ENCODE measurements around the gene SREBF1. TPM values are rescaled to one million over a fixed set of nuclear protein-coding genes. Genes with fewer than 3 reads are reported as not detected.

SREBF1 gene
- total RNA-seq, 1 donor: 92.0 TPM

DNA sequence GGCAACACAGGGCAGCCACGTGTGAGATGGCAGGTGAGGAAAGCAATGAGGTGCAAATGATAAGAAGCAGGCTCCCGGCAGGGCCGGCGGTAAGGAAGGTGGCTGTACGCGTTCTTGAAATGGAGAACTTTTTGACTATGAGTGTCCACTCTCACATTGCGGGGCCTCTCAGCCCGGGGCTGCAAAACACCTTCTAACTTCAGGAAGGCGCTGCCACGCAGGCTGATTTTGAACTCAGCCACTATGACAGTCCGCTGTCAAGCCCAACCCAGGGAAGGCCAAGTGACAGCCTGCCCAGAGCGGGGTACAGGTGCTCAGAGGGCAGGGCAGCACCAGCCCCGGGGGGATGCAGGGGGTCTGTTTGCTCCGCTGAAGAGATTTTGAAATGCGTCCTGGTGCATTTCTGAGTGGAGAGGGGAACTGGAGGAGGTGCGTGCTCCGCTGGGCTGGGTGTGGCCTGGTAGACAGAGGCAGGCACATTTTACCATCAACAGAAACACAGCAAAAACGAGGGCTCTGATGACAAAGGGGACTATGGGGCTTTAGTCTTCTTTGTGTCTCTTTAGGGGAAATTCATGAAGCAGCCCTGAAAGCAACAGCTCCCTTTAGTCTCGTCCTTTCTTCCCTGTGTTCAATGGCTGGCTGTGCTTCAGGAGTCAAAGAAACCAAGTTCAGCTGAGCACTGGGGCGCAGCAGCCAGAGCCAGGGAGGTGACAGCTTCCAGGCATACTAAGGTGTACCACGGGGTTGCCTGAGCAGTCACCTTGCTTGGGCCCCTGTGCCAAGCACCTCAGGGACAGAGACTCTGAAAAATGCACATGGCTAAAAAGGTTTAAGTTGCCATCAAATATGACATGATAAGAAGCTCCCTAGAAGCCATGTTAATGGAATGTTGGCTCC lies 14.6 kb upstream of the SREBF1 start:
- no peak for DNase-seq (ENCODE audit: low read depth)
- TF ChIP-seq, protein P1, sequence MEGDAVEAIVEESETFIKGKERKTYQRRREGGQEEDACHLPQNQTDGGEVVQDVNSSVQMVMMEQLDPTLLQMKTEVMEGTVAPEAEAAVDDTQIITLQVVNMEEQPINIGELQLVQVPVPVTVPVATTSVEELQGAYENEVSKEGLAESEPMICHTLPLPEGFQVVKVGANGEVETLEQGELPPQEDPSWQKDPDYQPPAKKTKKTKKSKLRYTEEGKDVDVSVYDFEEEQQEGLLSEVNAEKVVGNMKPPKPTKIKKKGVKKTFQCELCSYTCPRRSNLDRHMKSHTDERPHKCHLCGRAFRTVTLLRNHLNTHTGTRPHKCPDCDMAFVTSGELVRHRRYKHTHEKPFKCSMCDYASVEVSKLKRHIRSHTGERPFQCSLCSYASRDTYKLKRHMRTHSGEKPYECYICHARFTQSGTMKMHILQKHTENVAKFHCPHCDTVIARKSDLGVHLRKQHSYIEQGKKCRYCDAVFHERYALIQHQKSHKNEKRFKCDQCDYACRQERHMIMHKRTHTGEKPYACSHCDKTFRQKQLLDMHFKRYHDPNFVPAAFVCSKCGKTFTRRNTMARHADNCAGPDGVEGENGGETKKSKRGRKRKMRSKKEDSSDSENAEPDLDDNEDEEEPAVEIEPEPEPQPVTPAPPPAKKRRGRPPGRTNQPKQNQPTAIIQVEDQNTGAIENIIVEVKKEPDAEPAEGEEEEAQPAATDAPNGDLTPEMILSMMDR (IDR thresholded peaks at IDR 0.05; ENCODE audit: insufficient read depth, low read depth, low read length): no peak

DNA sequence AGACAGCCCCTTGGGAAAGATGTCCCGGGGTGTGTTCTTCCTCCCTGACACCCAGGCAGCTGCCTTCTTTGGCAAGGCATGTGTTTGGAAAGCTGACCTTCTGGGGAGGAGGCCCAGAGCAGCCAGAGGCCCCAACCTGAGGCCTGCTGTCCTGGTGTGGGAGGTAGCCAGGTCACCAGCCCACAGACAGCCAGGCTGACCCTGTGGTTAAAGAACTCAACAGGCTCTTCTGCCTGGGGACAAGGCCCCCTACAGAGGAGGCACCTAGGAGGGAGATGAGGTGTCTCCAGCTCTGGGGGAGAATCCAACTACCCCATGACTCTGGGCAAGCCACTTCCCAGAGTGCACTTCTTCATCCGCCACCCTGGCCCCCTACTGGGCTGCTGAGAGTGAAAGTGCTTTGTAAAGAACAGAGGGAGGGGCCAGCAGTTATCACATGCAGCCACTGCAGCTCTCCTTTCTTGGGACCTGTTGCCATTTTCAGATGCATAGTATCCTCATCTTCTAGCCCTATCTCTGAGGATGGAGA lies 13.1 kb upstream of the SREBF1 start:
- no peak overlapping the region for H3K4me3 ChIP-seq (ENCODE audit: low read depth, low read length)
- TF ChIP-seq, protein P1 (IDR thresholded peaks at IDR 0.05; ENCODE audit: insufficient read depth, low read depth, low read length): peak; percentile 47
- DNase-seq (ENCODE audit: low read depth): peak; percentile 67

More for the DNA sequence above, 14.6 kb upstream of the SREBF1 start:
- no peak overlapping the region for H3K4me3 ChIP-seq (ENCODE audit: low read depth, low read length)

GRCh38 chr17:17849147-17849820 lies 12.5 kb upstream of the SREBF1 start:
- TF ChIP-seq, protein P1 (IDR thresholded peaks at IDR 0.05; ENCODE audit: insufficient read depth, low read depth, low read length): no peak
- DNase-seq (ENCODE audit: low read depth): peak; percentile 64
- no peak overlapping the region for H3K4me3 ChIP-seq (ENCODE audit: low read depth, low read length)

- H3K4me3 ChIP-seq (ENCODE audit: low read depth, low read length): no peak overlapping the region
- TF ChIP-seq, protein P1 (IDR thresholded peaks at IDR 0.05; ENCODE audit: insufficient read depth, low read depth, low read length): no peak
- DNase-seq (ENCODE audit: low read depth): no peak
These were observed 11.7 kb upstream of the SREBF1 start for GRCh38 chr17:17848311-17849082.

- TF ChIP-seq, protein P1 (IDR thresholded peaks at IDR 0.05; ENCODE audit: insufficient read depth, low read depth, low read length): no peak
- no peak overlapping the region for H3K4me3 ChIP-seq (ENCODE audit: low read depth, low read length)
These were observed 10.9 kb upstream of the SREBF1 start for GRCh38 chr17:17847726-17848125.

GRCh38 chr17:17847118-17847689 lies 10.4 kb upstream of the SREBF1 start:
- DNase-seq (ENCODE audit: low read depth): no peak
- TF ChIP-seq, protein P1 (IDR thresholded peaks at IDR 0.05; ENCODE audit: insufficient read depth, low read depth, low read length): no peak
- no peak overlapping the region for H3K4me3 ChIP-seq (ENCODE audit: low read depth, low read length)

More at GRCh38 chr17:17847726-17848125, 10.9 kb upstream of the SREBF1 start:
- no peak for DNase-seq (ENCODE audit: low read depth)

All from fibroblast of villous mesenchyme (primary cell).